DND-41 (cell line): ENCODE measurements around the gene LDHAL6A.

Source experiments
- EZH2 ChIP-seq: IDR thresholded peaks from 3 replicates; pipeline ENCODE4 v1.6.1; 2012; ENCODE audit warnings: borderline replicate concordance, low read depth, mild to moderate bottlenecking, moderate library complexity, low read length, inconsistent platforms; ENCODE audit not compliant: severe bottlenecking
- TF ChIP-seq, protein P1 (sequence below): IDR thresholded peaks from 2 replicates; pipeline ENCODE4 v1.5.1; 2012; ENCODE audit warnings: borderline replicate concordance, low read length, moderate library complexity, mild to moderate bottlenecking; ENCODE audit not compliant: poor library complexity, severe bottlenecking; ENCODE audit errors: extremely low read depth

DNA sequence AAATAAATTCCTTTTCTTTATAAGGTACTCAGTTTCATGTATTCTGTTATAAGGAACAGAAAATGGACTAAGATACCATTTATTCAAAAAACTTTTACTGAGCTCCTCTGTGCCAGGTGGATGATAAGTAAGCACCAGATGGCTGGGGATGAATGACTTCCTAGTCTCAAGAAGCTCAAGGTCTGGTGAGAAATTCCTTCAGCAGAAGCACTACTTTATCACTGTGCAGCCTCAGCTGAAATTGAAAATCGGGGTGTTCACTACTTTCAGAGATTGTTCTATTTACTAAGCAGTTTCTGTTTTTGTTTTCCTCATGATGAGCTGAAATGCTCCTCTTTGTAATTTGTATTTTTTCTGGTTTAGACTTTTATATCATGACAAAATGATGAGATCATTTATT lies 7.8 kb downstream of the LDHAL6A start:
- TF ChIP-seq, protein P1, sequence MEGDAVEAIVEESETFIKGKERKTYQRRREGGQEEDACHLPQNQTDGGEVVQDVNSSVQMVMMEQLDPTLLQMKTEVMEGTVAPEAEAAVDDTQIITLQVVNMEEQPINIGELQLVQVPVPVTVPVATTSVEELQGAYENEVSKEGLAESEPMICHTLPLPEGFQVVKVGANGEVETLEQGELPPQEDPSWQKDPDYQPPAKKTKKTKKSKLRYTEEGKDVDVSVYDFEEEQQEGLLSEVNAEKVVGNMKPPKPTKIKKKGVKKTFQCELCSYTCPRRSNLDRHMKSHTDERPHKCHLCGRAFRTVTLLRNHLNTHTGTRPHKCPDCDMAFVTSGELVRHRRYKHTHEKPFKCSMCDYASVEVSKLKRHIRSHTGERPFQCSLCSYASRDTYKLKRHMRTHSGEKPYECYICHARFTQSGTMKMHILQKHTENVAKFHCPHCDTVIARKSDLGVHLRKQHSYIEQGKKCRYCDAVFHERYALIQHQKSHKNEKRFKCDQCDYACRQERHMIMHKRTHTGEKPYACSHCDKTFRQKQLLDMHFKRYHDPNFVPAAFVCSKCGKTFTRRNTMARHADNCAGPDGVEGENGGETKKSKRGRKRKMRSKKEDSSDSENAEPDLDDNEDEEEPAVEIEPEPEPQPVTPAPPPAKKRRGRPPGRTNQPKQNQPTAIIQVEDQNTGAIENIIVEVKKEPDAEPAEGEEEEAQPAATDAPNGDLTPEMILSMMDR, result no peak
- TF ChIP-seq EZH2, result no peak
